GM12874 (cell line): ENCODE data around the gene PILRB.

Experiments
- CTCF ChIP-seq: IDR thresholded peaks from 2 replicates; pipeline ENCODE4 v1.5.1; 2011; ENCODE audit warnings: low read depth, mild to moderate bottlenecking, control low read depth, low read length, moderate library complexity; ENCODE audit not compliant: insufficient read depth

Gene PILRB

GRCh38 chr7:100351657-100352058 lies 6.3 kb upstream of the PILRB start:
- no peak for TF ChIP-seq CTCF

- no peak for TF ChIP-seq CTCF
Observed at GRCh38 chr7:100352984-100353684, 4.8 kb upstream of the PILRB start.

GRCh38 chr7:100353685-100354330 lies 4.1 kb upstream of the PILRB start:
- TF ChIP-seq CTCF = no peak

- no peak for TF ChIP-seq CTCF
Observed at GRCh38 chr7:100356416-100357068, 1.4 kb upstream of the PILRB start.

- TF ChIP-seq CTCF = no peak
Observed at GRCh38 chr7:100357131-100357561, 771 bp upstream of the PILRB start.

GRCh38 chr7:100358857-100359212 lies 918 bp downstream of the PILRB start:
- no peak for TF ChIP-seq CTCF

- no peak for TF ChIP-seq CTCF
Observed at GRCh38 chr7:100360135-100360854, 2.4 kb downstream of the PILRB start.
